OCI-LY1 (cell line): Measurements from ENCODE around the gene ZDHHC1.

Source experiments
- H2AFZ ChIP-seq: fragments of 200-600 bp; sonication (generic), shearing (Covaris generic); 2 replicates; pipeline ENCODE4 v1.6.0; 2014; ENCODE audit warnings: antibody characterized with exemption, mild to moderate bottlenecking, low read length
- H3F3A ChIP-seq: fragments of 200-600 bp; sonication (generic), shearing (Covaris generic); 2 replicates; pipeline ENCODE4 v1.6.0; 2014; ENCODE audit warnings: mild to moderate bottlenecking, antibody characterized with exemption, low read length, moderate library complexity; ENCODE audit not compliant: insufficient read depth
- H3K27ac ChIP-seq: fragments of 200-600 bp; sonication (generic); 2 replicates; pipeline ENCODE4 v1.5.1; 2014; ENCODE audit warnings: low read length, mixed run types, mild to moderate bottlenecking, low read depth; ENCODE audit not compliant: poor library complexity, severe bottlenecking
- H3K27me3 ChIP-seq: fragments of 200-600 bp; sonication (generic); 2 replicates; pipeline ENCODE4 v1.6.0; 2014; ENCODE audit warnings: antibody characterized with exemption, mild to moderate bottlenecking, low read length, moderate library complexity; ENCODE audit not compliant: insufficient read depth
- H3K36me3 ChIP-seq: fragments of 200-600 bp; sonication (generic); 2 replicates; pipeline ENCODE4 v1.6.1; 2014; ENCODE audit warnings: mild to moderate bottlenecking, antibody characterized with exemption, low read length, moderate library complexity, mixed read lengths; ENCODE audit not compliant: insufficient read depth
- H3K4me1 ChIP-seq: fragments of 200-600 bp; sonication (generic); 2 replicates; pipeline ENCODE4 v1.5.1; 2014; ENCODE audit warnings: mild to moderate bottlenecking, low read length, moderate library complexity; ENCODE audit not compliant: insufficient read depth, severe bottlenecking
- H3K4me2 ChIP-seq: fragments of 200-600 bp; sonication (generic), shearing (Covaris generic); 2 replicates; pipeline ENCODE4 v1.6.1; 2014; ENCODE audit warnings: low read length
- H3K4me3 ChIP-seq: fragments of 200-600 bp; sonication (generic); 2 replicates; pipeline ENCODE4 v1.5.1; 2014; ENCODE audit warnings: low read length, low read depth, mild to moderate bottlenecking, mixed read lengths; ENCODE audit not compliant: poor library complexity, severe bottlenecking
- H3K79me2 ChIP-seq: fragments of 200-600 bp; shearing (Covaris generic); 2 replicates; pipeline ENCODE4 v1.6.1; 2016; ENCODE audit warnings: mixed run types, low read length, mixed read lengths; ENCODE audit not compliant: insufficient read depth
- H3K9ac ChIP-seq: fragments of 200-600 bp; sonication (generic), shearing (Covaris generic); 2 replicates; pipeline ENCODE4 v1.6.1; 2014; ENCODE audit warnings: mild to moderate bottlenecking, low read length, mixed read lengths
- H3K9me2 ChIP-seq: fragments of 200-600 bp; sonication (generic), shearing (Covaris generic); 2 replicates; pipeline ENCODE4 v1.6.1; 2014; ENCODE audit warnings: low read depth, mild to moderate bottlenecking, low read length, mixed read lengths
- H3K9me3 ChIP-seq: fragments of 200-600 bp; shearing (Covaris generic); 2 replicates; pipeline ENCODE4 v1.6.1; 2014; ENCODE audit warnings: low read length, mixed read lengths
- H4K20me1 ChIP-seq: fragments of 200-600 bp; sonication (generic), shearing (Covaris generic); 2 replicates; pipeline ENCODE4 v1.6.0; 2016; ENCODE audit warnings: mild to moderate bottlenecking, low read length; ENCODE audit not compliant: insufficient read depth
- CTCF ChIP-seq: fragments of 200-600 bp; sonication (generic), shearing (Covaris generic); IDR thresholded peaks from 2 replicates; pipeline ENCODE4 v1.5.1; 2017; ENCODE audit warnings: mild to moderate bottlenecking, antibody characterized with exemption, low read length, moderate library complexity, mixed read lengths
- EZH2 ChIP-seq: fragments of 200-600 bp; sonication (generic), shearing (Covaris generic); IDR thresholded peaks from 2 replicates; pipeline ENCODE4 v1.8.0; 2017; ENCODE audit warnings: borderline replicate concordance, mixed run types, mild to moderate bottlenecking, antibody characterized with exemption, low read length, moderate library complexity, mixed read lengths

Gene ZDHHC1

GRCh38 chr16:67456391-67457081 is 40.3 kb upstream of the ZDHHC1 start:
- no peak overlapping the region for H3K4me2 ChIP-seq
- H3K27ac ChIP-seq: no peak overlapping the region

GRCh38 chr16:67454852-67455251 is 38.6 kb upstream of the ZDHHC1 start:
- Histone ChIP-seq H3K4me2 (no peak overlapping the region), H3K4me1 (no peaks in the 10 kb centered on the region), H3K27ac (no peak overlapping the region), H3F3A (no peaks in the 10 kb centered on the region), H3K9me3 (no peaks in the 10 kb centered on the region), H3K27me3 (no peaks in the 10 kb centered on the region), H3K4me3 (no peak overlapping the region), H3K9ac (no peak overlapping the region), H3K9me2 (no peaks in the 10 kb centered on the region), H3K79me2 (no peaks in the 10 kb centered on the region), H4K20me1 (no peaks in the 10 kb centered on the region), H3K36me3 (peaks cover 9% of the 10 kb centered on the region; the same call in 1 of the 2 replicates), H2AFZ (no peak overlapping the region)
- TF ChIP-seq EZH2 (no peak), CTCF (no peak)

More at GRCh38 chr16:67456391-67457081, 40.3 kb upstream of the ZDHHC1 start:
- Histone ChIP-seq H3K4me1 (no peaks in the 10 kb centered on the region), H3K9me2 (no peaks in the 10 kb centered on the region), H3K9me3 (no peaks in the 10 kb centered on the region), H3K9ac (no peak overlapping the region), H3K4me3 (no peak overlapping the region), H3K79me2 (no peaks in the 10 kb centered on the region), H4K20me1 (no peaks in the 10 kb centered on the region), H3K36me3 (peaks cover 8% of the 10 kb centered on the region; the same call in 1 of the 2 replicates), H3F3A (no peaks in the 10 kb centered on the region), H2AFZ (no peak overlapping the region), H3K27me3 (no peaks in the 10 kb centered on the region)
- TF ChIP-seq CTCF (peak; percentile 37; the same call in 1 of the 2 replicates), EZH2 (no peak)

- no peak for TF ChIP-seq EZH2
- TF ChIP-seq CTCF: no peak
- H3K27ac ChIP-seq: no peak overlapping the region
- H3K27me3 ChIP-seq: no peaks in the 10 kb centered on the region
- H3F3A ChIP-seq: no peaks in the 10 kb centered on the region
- H3K9me3 ChIP-seq: no peaks in the 10 kb centered on the region
- H3K4me2 ChIP-seq: no peak overlapping the region
- peaks cover 9% of the 10 kb centered on the region; the same call in 1 of the 2 replicates for H3K36me3 ChIP-seq
- H4K20me1 ChIP-seq: no peaks in the 10 kb centered on the region
- H2AFZ ChIP-seq: no peak overlapping the region
- no peaks in the 10 kb centered on the region for H3K9me2 ChIP-seq
- H3K79me2 ChIP-seq: no peaks in the 10 kb centered on the region
- H3K9ac ChIP-seq: no peak overlapping the region
- H3K4me3 ChIP-seq: no peak overlapping the region
- H3K4me1 ChIP-seq: no peaks in the 10 kb centered on the region
These were observed 37.8 kb upstream of the ZDHHC1 start for GRCh38 chr16:67454104-67454503.
